CD4-positive, alpha-beta T cell treated with Interleukin-1 beta for 1 hour (primary cell): ENCODE measurements around the gene CAP2.
A peak's percentile ranks its signal among the peaks of the same experiment; 100 is the strongest.
"Not testable (repeated sequence)": the region's sequence is repeated elsewhere in the genome, so short reads cannot be mapped to it uniquely, and the experiment has no call there.

Source experiments
- DNase-seq, 2 donors: peaks; one replicate each; pipeline ENCODE4 v3.0.0-alpha.2; 2020 to 2022

Gene CAP2

DNA sequence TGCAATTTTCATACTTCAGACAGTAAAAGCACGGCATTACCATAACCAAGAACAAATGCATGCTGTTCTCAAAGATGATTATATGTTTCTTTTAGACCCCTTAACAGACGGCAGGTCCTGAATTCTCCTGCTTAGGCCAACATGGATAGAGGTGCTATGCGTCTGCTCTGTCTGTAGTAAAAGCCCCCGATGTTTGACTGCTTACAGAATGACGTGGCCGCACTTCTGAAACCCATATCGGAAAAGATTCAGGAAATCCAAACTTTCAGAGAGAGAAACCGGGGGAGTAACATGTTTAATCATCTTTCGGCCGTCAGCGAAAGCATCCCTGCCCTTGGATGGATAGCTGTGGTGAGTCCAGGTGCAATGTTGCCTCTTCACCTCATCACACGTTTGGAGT lies 113.6 kb downstream of the CAP2 start:
- DNase-seq = no peak

DNA sequence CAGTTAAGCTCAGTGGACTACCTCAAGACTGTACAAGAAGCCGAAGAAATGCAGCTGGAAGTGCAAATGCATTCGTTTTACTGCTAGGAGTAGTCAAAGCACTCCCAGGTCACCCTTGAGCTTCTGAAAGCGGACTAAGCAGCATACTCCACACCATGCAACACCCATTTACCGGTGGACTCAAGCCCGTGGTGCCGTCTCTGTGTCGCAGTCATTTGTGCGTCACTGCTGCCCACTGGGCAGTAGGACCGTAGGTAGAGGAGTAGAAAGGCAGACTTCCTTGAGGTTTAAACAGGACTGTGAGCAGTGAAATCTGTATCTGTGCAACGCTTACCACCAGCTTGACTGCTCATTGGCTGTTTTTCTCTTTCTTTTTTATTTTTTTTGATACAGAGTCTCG lies 117.7 kb downstream of the CAP2 start:
- DNase-seq = no peak

DNA sequence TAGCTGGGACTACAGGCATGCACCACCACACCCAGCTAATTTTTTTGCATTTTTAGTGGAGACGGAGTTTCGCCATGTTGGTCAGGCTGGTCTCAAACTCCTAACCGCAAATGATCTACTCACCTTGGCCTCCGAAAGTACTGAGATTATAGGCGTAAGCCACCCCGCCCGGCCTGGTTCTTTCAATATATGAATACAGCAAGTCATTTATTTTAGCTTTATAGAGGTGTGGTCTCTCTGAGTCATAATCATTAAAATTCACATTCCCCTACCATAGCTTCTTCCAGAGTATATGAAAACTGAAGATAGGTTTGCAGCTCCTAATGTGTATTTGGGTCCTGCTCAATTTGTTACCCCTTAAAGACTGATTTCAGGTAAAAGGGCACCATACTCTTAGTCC lies 118.2 kb downstream of the CAP2 start:
- no peak for DNase-seq

DNA sequence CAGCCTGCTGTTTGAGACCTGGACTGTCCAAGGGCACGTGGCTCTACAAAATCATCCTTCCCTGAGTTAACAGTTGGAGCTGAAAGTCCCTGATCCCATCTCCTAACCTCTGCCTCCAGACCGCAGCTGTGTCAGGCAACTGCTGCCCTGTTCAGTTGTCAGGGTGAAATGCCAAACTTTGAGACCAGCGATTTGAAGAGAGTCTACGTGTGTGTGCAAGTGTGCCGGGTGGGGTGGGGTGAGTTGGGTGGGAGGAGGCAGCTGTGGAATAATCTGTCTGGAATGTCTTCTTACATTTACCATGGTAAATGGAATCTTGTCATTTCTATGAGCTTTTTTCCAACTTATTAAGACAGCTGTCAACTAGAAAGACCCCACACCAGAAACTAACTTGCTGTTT lies 125.7 kb downstream of the CAP2 start:
- DNase-seq = no peak

DNA sequence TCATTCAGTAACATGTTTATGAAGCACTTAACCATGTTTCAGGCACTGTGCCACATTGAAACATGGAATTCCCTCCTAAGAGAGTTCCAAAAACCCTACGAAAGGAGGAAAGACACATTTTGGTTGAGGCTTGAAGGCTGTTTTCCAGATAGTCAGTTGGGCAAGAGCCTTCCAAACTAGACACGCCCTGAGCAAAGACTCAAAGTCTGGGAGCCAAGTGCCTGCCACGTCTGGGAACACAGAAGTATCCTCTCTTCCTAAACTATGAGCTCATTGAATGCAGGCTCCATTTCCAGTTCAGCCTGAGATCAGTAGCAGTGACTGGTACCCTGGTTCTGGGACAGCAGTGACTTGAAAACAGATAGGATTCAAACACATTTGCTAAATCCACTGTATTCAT lies 132.2 kb downstream of the CAP2 start:
- no peak for DNase-seq

DNA sequence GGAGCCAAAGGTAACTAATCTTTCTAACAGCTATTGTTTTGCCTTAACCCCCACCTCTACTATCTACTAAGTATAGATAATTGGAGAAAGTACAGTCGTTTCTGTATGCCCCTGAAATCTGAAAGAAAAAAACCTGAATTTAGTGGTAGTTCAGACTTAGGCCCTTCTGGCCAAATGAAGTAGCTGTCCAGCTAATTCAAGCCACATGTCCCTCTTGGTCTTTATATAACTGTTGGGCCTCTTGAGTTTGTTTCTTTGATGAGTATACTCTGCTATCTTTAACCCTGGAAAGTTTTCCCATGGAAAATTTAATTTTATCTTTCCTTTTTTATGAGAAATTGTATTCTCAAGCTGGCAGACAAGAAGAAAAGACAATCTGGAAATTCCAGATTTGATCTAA lies 133.7 kb downstream of the CAP2 start:
- no peak for DNase-seq

DNA sequence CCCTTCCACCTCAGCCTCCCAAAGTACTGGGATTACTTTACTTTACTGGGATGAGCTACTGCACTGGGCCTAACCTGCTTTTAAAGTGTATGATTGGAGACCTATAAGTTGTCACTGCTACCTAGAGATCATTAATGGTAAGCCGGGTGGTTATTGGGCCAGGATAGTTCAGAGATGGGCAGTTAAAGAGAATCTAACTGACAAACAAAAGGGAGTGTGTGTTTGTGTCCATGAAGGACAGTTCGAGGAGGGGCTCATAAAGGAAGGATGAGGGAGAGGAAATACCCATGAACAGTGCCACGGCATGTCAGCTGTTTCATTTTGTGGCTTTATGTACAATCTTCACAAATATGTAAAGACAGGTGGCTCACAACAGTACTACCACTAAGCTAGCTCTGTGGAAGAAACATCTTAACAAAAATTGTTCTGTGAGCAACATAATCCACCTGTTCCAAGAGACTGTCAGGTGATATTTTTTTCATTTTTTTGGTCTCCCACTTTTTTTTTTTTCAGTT lies 137.0 kb downstream of the CAP2 start:
- no peak for DNase-seq

DNA sequence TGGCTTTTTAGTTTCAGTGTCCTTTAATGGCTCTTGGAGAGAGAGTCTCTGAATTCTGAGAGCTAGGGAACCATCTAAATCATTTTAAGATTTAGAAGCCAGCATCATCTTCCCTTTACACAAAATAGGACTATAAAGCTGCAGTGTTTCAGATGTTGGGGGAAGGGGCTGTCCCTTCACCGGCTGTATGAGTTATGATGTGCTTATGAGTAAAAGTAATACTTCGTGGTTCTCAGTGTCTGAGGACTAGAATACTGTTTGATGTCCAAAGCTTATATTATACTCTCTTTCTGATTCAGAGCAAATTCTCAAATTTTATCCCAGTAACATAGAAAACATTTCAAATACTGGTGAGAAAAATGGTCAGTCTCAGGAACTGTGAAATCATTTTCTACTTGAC lies 143.2 kb downstream of the CAP2 start:
- no peak for DNase-seq

DNA sequence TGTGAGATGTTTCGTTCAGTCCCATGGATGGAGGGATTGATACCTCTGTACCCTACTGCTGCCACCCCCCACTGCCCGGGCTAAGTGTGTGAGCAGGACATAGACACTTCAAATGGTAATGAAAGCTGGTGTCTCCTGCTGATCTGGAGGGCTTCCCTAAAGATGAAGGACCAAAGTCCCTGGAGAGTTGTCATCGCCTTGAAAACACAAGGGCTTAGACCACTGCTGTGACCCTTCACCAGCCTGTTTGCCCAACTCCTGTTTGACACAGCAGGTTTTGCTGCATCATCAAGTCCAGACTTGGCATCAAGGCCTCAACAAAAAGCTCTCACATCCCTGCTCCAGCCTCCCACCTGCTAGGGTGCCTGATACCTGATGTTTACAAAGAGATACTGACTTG lies 148.8 kb downstream of the CAP2 start:
- no peak for DNase-seq

DNA sequence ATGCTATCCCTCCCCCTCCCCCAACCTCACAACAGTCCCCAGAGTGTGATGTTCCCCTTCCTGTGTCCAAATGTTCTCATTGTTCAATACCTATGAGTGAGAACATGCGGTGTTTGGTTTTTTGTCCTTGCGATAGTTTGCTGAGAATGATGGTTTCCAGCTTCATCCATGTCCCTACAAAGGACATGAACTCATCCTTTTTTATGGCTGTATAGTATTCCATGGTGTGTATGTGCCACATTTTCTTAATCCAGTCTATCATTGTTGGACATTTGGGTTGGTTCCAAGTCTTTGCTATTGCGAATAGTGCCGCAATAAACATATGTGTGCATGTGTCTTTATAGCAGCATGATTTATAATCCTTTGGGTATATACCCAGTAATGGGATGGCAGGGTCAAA lies 152.3 kb downstream of the CAP2 start:
- not testable (repeated sequence) for DNase-seq

DNA sequence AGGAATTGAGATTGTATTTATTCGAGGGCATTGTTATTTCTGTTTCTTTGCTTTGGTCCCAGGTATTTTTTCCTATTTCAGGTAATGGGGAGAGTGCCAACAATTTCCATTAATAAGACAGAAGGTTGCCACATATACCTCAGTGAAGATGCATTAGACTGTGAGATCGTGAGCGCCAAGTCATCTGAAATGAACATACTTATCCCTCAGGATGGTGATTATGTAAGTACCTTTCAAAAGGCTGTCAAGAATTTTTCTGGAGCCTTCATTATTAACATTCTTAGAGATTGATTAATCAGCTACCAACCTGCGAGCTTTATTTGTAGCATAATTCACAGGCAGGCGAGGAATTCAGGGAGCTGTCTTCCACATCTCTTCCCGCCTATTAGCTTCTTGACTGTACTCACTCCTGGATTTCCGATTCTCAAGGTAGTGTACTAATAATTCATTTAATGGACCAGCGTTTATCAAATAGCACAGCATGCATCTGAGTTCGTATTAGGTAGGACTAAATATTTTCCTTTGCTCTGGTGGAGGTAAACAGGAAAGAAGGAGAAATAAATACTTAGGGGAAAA lies 158.1 kb downstream of the CAP2 start:
- DNase-seq = no peak

DNA sequence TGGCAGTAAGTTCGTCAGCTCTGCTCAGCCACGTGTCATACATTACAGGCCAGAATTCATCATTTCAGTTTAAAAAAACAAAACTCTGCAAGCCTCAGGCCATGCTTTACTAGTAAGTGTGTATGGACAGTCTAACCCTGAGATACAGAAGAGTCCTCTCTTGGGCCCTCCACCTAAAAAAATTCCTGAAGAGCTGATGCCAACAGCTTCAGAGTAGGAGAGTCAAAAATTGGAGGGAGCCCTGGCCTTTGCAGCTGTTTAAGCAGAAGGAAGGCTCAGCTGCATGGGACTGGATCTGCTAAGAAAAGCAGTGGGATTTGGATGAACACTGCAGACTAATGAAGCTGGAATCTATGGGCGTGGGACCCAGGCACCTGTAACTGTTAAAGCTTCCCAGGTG lies 159.5 kb downstream of the CAP2 start:
- DNase-seq = no peak

DNA sequence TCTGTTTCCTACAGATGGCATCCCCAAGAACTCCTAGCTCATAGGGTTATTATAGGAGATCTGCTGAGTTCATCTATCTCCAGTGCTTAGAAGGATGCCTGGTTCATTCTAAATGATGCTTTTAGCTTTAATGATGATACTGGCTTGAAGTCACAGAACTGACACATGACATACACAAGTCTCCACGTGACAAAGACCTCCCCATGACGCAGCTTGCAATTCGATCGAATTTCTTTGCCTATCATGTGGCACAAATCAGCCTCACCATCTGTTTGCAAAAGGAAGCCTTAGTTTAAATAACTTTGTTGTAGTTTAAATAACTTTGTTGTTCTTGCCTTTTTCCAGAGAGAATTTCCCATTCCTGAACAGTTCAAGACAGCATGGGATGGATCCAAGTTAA lies 162.6 kb downstream of the CAP2 start:
- no peak for DNase-seq

DNA sequence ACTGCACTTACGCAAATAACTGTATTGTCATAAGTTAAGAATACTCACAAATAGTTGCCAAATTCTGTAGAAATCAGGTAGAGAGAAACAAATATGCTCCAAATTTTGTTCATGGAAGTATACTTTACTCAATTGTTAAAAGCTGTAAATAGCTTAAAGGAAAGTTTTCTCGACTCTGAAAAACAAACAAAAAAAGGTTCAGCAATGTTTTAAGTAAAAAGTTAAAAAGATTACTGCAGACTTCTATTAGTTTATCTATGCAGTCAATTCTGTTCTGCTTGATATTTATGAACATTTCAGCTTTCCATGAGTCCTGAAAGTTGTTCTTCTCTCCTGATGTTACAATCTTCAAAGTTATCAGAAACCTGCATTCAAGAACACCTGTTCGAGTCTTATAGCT lies 169.2 kb downstream of the CAP2 start:
- DNase-seq = no peak

DNA sequence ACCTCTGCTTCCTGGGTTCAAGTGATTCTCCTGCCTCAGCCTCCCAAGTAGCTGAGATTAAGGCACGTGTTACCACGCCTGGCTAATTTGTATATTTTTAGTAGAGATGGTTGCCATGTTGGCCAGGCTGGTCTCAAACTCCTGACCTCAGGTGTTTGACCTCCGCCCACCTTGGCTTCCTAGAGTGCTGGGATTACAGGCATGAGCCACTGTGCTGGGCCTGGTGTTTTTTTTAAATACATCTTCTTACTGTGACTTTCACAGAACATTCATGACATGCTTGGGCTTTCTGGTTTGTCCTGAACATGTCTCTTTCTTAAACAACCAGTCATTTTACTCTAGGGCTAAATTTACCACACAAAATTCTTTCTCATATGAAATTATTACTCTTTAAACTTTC lies 172.0 kb downstream of the CAP2 start:
- no peak for DNase-seq

DNA sequence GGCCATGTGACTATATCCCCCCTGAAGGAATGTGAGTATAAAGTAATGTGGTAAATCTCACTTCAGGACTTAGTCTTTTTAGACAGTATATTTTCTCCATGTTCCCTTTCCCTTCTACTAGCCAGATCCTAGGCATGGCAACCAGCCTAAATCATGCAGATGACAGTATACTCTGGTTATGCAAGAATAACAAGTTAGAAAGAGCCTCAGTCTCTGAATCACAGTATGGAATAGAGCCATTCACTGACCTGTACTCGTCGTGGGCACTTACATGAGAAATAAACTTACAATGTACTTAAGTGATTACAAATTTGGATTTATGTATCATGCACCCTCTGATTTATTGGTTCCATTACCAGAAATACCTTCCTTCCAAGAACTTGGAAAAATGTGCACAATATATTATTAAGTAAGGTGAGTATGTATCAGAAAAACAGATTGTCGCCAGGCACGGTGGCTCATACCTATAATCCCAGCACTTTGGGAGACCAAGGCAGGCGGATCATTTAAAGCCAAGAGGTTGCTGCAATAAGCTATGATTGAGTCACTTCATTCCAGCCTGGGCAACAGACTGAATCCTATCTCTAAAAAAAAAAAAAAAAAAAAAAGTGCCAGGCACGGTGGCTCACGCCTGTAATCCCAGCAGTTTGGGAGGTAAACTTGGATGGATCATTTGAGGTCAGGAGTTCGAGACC lies 181.6 kb downstream of the CAP2 start:
- no peak for DNase-seq

DNA sequence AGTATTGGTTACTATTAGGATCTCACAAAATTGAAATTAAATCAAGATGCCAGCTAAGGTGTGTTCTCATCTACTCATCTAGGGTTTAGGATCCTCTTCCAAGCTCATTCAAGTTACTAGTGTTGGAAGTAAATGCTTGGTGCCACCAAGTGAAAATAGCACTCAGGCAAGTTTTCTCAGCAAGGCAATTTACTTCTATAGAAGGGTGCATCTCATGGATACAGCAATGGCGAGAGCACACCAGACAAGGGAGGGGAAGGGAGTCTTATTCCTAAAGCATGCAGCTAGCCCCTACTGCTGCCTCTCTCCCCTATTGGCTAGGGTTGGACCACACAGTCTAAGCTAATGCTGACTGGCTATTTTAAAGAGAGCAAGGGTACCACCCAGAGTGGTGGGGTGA lies 183.7 kb downstream of the CAP2 start:
- DNase-seq = no peak

DNA sequence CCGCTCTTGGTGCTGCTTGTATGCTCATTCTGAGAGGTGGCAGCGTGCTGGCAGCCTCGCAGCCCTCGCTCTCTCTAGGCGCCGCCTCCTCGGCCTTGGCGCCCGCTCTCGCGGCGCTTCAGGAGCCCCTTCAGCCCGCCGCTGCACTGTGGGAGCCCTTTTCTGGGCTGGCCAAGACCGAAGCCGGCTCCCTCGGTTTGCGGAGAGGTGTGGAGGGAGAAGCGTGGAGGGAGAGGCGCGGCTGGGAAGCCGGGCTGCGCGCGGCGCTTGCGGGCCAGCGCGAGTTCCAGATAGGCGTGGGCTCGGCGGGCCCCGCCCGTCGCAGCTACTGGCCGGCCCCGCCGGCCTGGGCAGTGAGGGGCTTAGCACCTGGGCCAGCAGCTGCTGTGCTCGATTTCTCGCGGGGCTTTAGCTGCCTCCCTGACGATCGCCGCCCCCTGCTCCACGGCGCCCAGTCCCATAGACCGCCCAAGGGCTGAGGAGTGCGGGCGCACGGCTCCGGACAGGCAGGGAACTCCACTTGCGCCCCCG lies 187.2 kb downstream of the CAP2 start:
- DNase-seq = peak in 1 of 2 donors; percentile 3

DNA sequence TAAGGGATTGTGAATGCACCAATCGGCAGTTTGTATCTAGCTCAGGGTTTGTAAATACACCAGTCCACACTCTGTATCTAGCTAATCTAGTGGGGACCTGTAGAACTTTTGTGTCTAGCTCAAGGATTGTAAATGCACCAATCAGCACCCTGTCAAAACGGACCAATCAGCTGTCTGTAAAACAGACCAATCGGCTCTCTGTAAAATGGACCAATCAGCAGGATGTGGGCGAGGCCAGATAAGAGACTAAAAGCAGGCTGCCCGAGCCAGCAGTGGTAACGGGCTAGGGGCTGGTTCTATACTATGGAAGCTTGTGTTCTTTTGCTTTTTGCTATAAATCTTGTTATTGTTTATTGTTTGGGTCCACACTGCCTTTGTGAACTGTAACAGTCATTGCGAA lies 187.9 kb downstream of the CAP2 start:
- not testable (repeated sequence) for DNase-seq

DNA sequence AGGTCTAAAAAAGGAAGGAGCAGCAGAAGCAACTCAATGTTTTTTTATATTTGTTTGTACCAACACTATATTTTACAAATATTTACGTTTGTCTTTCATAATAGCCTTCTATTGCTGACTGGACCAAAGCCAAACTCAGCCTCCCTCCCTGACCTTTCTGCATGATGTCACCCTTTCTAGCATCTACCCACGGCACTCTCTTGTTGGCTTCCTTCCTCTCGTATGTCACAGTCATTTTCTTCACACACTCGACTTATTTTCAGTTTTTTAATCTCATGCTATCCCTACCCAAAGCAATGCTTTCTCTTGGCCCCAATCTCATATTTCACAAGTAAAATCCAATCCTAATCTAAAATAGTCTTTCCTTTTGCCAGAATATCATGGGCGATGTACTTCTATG lies 190.4 kb downstream of the CAP2 start:
- DNase-seq = no peak

DNA sequence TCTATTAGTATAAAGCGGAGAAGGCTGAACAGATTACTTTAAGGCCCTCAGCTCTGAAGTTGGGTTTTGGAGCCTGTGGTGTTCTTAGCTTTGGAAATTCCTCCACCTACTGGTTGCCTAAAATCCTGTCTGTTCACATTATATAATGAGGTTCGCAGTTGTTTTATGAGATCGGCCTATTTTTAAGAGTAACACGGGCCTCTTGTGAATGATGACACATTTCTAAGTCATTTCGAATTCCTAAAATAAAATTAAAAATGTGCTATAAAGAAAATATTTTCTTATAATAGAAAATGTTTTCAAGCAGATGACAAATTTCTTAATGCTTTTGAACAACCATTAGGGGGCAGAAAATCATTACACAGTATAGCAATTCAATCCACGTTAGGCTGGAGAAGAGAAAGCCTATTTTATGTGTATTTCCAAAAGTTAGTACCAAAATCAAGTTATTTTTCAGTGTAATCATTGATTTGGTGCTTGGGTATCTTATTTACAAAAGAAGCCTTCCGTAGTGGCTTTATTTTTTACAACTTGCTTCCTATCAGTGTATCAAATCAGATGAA lies 190.9 kb downstream of the CAP2 start:
- DNase-seq = peak in 1 of 2 donors; percentile 50

DNA sequence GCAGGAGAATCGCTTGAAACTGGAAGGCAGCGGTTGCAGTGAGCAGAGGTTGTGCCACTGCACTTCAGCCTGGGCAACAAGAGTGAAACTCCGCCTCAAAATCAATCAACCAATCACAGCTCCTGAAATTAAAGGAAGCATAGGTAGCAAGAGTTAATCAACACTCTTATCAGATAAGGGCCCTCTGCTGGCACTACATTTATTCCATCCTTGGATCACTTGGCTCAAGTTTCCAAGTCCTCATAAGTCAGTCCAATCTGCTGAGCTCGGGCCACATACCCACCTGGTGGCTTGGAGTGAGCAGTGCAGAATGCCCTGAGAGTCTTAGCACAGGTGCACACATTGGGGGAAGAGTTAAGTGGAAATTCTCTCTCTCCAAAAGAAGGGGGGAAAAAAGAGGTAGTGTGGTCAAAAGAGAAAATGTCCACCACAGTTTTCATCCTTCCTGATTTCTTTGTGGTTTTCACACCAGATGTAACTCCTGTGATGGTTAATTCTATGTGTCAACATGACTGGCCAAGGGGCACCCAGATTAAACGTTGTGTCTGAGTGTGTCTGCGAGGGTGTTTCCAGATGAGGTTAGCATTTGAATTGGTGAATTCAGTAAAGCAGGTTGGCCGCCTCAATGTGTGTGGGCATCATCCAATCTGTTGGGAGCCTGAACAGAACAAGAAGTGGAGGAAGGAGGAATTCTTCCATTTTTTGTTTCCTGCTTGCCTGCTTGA lies 192.5 kb downstream of the CAP2 start:
- no peak for DNase-seq

DNA sequence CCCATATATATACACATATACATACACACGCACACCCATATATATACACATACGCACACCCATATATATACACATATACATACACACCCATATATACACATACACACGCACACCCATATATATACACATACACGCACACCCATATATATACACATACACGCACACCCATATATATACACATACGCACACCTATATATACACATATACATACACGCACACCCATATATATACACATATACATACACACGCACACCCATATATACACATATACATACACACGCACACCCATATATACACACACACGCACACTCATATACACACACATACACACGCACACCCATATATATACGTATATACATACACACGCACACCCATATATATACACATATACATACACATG lies 193.2 kb downstream of the CAP2 start:
- not testable (repeated sequence) for DNase-seq

DNA sequence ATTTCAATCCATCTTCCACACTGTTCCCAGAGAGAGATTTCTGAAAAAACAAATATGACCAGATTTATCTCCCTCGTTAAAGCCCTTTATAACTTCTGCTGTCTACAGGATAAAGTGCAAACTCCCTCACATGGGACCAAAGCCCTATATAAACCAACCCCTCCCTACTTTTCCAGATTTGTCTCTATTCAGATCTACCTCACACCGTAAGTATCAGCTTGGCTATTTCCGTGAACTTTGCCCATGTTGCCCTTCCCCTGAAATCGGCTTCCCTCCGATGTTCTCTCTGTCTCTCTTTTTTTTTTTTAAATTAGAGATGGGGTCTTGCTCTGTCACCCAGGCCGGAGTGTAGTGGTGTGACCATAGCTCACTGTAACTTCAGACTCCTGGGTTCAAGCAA lies 194.6 kb downstream of the CAP2 start:
- no peak for DNase-seq
